K562 (cell line): Measurements from ENCODE around the gene SMC3. TPM values are rescaled to one million over a fixed set of nuclear protein-coding genes. Genes with fewer than 3 reads are reported as not detected.
A peak's percentile ranks its signal among the peaks of the same experiment; 100 is the strongest.

Source experiments
- AFF1 ChIP-seq, 2 experiments: fragments of 450-650 bp; IDR thresholded peaks; 2 replicates each; pipeline ENCODE4 v1.6.1; 2018; ENCODE audit warnings: mild to moderate bottlenecking in 2 of 2, low read depth in 1 of 2; ENCODE audit not compliant: partially characterized antibody in 2 of 2
- CBFA2T2 ChIP-seq: fragments of 450-650 bp; conservative IDR thresholded peaks from 2 replicates; pipeline ENCODE4 v1.6.1; 2017; ENCODE audit warnings: mild to moderate bottlenecking
- CBX3 ChIP-seq, 2 experiments: IDR thresholded peaks; 1 replicate in 1 of 2; 2 replicates in 1 of 2; pipeline ENCODE4 v1.6.1; 2012; ENCODE audit warnings: inconsistent platforms in 2 of 2, low read length in 2 of 2, borderline replicate concordance in 1 of 2, control low read depth in 1 of 2
- CTBP1 ChIP-seq: fragments of 450-650 bp; IDR thresholded peaks from 2 replicates; pipeline ENCODE4 v1.6.1; 2016; ENCODE audit warnings: borderline replicate concordance
- FOXK2 ChIP-seq, 2 experiments: fragments of 450-650 bp; IDR thresholded peaks in 1 of 2; conservative IDR thresholded peaks in 1 of 2; 2 replicates each; pipeline ENCODE4 v1.6.1; 2016; ENCODE audit warnings: low read depth in 2 of 2, mild to moderate bottlenecking in 1 of 2
- MAZ ChIP-seq, 2 experiments: fragments of 450-650 bp in 1 of 2; sonication (generic) in 1 of 2; formaldehyde crosslinking; IDR thresholded peaks in 1 of 2; conservative IDR thresholded peaks in 1 of 2; 2 replicates each; pipeline versions ENCODE4 v1.4.0 to v1.5.0; 2020; ENCODE audit warnings: mild to moderate bottlenecking in 1 of 2, missing genetic modification reagents in 1 of 2
- PCBP1 ChIP-seq: fragments of 200-400 bp; formaldehyde crosslinking; IDR thresholded peaks from 2 replicates; pipeline ENCODE4 v1.6.1; 2018; ENCODE audit warnings: mild to moderate bottlenecking, low read depth, low read length; ENCODE audit not compliant: poor library complexity, severe bottlenecking
- POLR2AphosphoS2 ChIP-seq: IDR thresholded peaks from 2 replicates; pipeline ENCODE4 v1.6.1; 2012; ENCODE audit warnings: low read length, improper control_type of control experiment
- POLR3G ChIP-seq: IDR thresholded peaks from 2 replicates; pipeline ENCODE4 v1.6.1; 2011; ENCODE audit not compliant: insufficient read length, insufficient replicate concordance; ENCODE audit errors: extremely low read depth
- SAP30 ChIP-seq: fragments of 200-600 bp; sonication (generic); IDR thresholded peaks from 2 replicates; pipeline ENCODE4 v1.6.1; 2012; ENCODE audit warnings: borderline replicate concordance, low read depth, mild to moderate bottlenecking, moderate library complexity, low read length, control low read depth, inconsistent platforms; ENCODE audit not compliant: insufficient read depth, poor library complexity, severe bottlenecking
- SETDB1 ChIP-seq: IDR thresholded peaks from one replicate; pipeline ENCODE4 v1.6.1; 2012; ENCODE audit warnings: low read length, control low read depth, inconsistent platforms
- SMC3 ChIP-seq: conservative IDR thresholded peaks from 2 replicates; pipeline ENCODE4 v1.6.1; 2011; ENCODE audit warnings: low read depth, low read length, improper control_type of control experiment; ENCODE audit not compliant: insufficient read depth
- TAF1 ChIP-seq: IDR thresholded peaks from 2 replicates; pipeline ENCODE4 v1.6.1; 2011; ENCODE audit warnings: mild to moderate bottlenecking, low read length, moderate library complexity; ENCODE audit not compliant: insufficient read depth, control insufficient read depth, severe bottlenecking; ENCODE audit errors: extremely low read depth
- TOE1 ChIP-seq, 2 experiments: fragments of 450-650 bp in 1 of 2; sonication (generic) in 1 of 2; formaldehyde crosslinking in 1 of 2; IDR thresholded peaks; 2 replicates each; pipeline versions ENCODE4 v1.7.1 to v1.8.0; 2016 to 2022; ENCODE audit warnings: borderline replicate concordance in 2 of 2, mild to moderate bottlenecking in 2 of 2, antibody characterized with exemption in 1 of 2, inconsistent platforms in 1 of 2, low read depth in 1 of 2, missing genetic modification reagents in 1 of 2, moderate library complexity in 1 of 2
- ZNF24 ChIP-seq: fragments of 450-650 bp; IDR thresholded peaks from 2 replicates; pipeline ENCODE4 v1.6.1; 2016
- polyA plus RNA-seq, 8 experiments: library from polyadenylated mRNA; depleted of rRNA in 4 of 8; stranded (reverse) in 5 of 8; unstranded in 3 of 8; fragments of >200 nt; fragmentation: Nextera tagmentation in 2 of 8; fragmentation: Illumina TruSeq in 1 of 8; extraction: Ambion mirVana in 2 of 8; extraction: Trizol in 1 of 8; gene quantifications; 2 replicates each; pipeline versions ENCODE4 v1.2.1 to v1.2.3, GENCODE V29; 2011 to 2014; ENCODE audit warnings: inconsistent platforms in 1 of 8, missing spikeins in 1 of 8
- total RNA-seq, 7 experiments: library from RNA; depleted of rRNA in 6 of 7; stranded (reverse); fragments of >200 nt in 6 of 7; fragmentation: Illumina TruSeq in 2 of 7; extraction: Trizol in 2 of 7; gene quantifications; 2 replicates each; pipeline versions ENCODE4 v1.2.1 to v1.2.3, GENCODE V29; 2011 to 2021; ENCODE audit warnings: low replicate concordance in 1 of 7

Gene SMC3
- total and polyA plus RNA-seq, 9 of the 15 experiments (the other 6 are each of a cell fraction or from before 2014, with no cell fraction given), result 21.3 to 62.6 (median 39.3) TPM

GRCh38 chr10:110643653-110644597 lies 76.4 kb downstream of the SMC3 start, which contains the start of gene RBM20 (continued):
- TF ChIP-seq FOXK2 (conservative IDR thresholded peaks at IDR 0.05 in 1 of 2, IDR thresholded peaks at IDR 0.05 in 1 of 2; ENCODE audit: low read depth in 2 of 2) (no peak), TOE1 (IDR thresholded peaks at IDR 0.05; ENCODE audit: borderline replicate concordance) (no peak), TOE1 (CRISPR knock-in tag; IDR thresholded peaks at IDR 0.05; ENCODE audit: borderline replicate concordance, low read depth) (no peak), CBFA2T2 (no peak), ZNF24 (no peak), PCBP1 (no peak), SAP30 (peak; percentile 38), POLR3G (no peak), TAF1 (peak; percentile 53), CBX3 (IDR thresholded peaks at IDR 0.05; ENCODE audit: borderline replicate concordance in 1 of 2, low read length in 2 of 2) (0 out of 3 replicates have a peak, but pooled peaks of 1 of the 2 experiments have one; percentile 20), AFF1 (IDR thresholded peaks at IDR 0.05; ENCODE audit: low read depth in 1 of 2, partially characterized antibody in 2 of 2) (no peak), POLR2AphosphoS2 (no peak), SETDB1 (no peak), SMC3 (no peak), CTBP1 (peak; percentile 40; the same call in 1 of the 2 replicates), MAZ (CRISPR knock-in tag; conservative IDR thresholded peaks at IDR 0.05 in 1 of 2, IDR thresholded peaks at IDR 0.05 in 1 of 2) (peak; percentile 27 to 35; a peak in 2 of 4 replicates)
